ENCODE results near the gene PLSCR2.
"Not testable (repeated sequence)": the region's sequence is repeated elsewhere in the genome, so short reads cannot be mapped to it uniquely, and the experiment has no call there.

PLSCR2 gene

DNA sequence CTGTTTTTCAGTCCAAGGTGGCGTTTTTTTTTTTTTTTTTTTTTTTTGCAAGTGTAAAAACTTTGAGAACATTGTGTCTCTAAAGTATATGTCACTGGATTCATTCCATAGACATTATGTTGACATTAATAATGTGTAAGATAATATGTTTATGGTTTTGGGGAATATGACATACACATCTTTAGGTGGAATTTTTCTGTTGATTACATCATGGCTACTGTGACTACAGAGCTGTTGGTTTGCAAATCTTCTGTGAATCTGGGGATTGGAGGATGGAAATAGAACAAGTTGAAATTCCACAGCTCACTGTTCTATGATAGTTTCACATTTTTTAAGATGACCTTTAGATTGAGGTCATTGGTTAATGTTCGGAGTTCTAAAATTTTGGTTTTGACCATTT, 24.4 kb upstream of the PLSCR2 start:
- DNase-seq, result no peak
- in situ Hi-C loops (cut with MboI; ENCODE audit: low pct_unique_long_range_greater_than_20kb, low sequenced_read_pairs), result no loop called here

DNA sequence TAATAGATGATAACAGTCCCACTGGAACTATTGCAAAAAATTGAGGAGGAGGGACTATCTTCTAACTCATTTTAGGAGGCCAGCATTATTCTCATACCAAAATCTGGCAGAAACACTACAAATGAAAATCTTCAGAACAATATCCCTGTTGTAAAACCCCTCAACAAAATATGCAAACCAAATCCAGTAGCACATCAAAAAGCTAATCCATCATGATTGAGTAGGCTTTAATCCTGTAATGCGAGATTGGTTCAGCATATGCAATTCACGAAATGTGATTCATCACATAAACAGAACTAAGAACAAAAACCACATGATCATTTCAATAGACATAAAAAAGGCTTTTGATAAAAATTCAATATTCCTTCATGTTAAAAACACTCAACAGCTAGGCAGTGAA, 23.9 kb upstream of the PLSCR2 start:
- in situ Hi-C loops (cut with MboI; ENCODE audit: low pct_unique_long_range_greater_than_20kb, low sequenced_read_pairs), result no loop called here
- DNase-seq, result no peak

DNA sequence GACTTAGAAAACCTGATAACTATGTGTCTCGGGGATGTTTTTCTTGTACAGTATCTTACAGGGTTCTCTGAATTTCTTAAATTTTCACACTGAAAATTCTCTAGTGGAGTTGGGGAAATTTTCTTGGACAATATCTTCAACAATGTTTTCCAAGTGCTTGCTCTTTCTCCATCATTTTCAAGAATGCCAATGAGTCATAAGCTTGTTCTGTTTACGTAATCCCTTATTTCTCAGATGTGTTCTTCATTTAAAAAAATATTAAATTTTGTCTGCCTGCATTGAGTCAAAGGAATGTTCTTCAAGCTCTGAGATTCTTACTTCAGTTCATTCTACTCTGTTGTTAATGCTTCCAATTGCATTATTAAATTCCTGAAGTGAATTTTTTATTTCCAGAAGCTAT, 21.9 kb upstream of the PLSCR2 start:
- no peak for DNase-seq

DNA sequence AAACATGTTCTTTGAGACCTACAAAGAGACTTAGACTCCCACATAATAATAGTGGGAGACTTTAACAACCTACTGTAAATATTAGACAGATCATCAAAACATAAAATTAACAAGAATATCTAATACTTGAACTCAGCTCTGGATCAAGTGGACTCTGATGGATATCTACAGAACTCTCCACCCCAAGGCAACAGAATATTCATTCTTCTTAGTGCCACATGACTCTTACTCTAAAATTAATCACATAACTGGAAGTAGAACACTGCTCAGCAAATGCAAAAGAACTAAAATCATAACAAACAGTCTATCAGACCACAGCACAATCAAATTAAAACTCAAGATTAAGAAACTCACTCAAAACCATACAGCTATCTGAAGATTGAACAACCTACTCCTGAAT, 15.9 kb upstream of the PLSCR2 start:
- in situ Hi-C loops (cut with MboI; ENCODE audit: low pct_unique_long_range_greater_than_20kb, low sequenced_read_pairs), result no loop called here
- no peak for DNase-seq

More for the DNA sequence above, 21.9 kb upstream of the PLSCR2 start:
- in situ Hi-C loops (cut with MboI; ENCODE audit: low pct_unique_long_range_greater_than_20kb, low sequenced_read_pairs), result no loop called here

DNA sequence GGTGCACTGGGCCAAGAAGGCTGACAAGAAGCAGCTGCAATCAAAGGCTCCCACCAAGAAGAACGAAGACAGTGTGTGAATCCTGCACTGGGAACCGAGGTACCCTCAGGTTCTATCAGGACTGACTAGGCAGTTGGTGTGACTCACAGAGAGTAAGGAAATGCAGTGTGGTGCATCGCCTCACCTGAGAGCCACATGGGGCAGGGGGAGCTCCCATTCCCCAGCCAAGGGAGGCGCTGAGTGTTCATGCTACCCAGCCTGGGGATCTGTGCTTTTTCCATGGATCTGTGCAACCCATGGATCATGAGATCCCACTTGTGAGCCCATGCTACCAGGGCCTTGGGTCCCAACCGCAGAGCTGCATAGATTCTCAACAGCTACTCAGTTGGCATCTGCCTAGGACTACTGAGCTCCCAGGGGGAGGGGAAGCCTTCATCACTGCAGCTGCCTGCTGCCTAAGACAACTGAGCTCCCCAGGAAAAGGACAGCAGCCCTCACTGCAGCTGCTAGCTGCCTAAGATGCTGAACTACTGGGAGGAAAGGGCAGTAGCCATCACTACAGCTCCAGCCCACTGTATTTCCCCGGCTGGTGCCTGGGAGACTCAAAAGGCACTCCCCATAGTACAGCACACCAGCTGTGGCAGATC, 6.9 kb upstream of the PLSCR2 start:
- in situ Hi-C loops (cut with MboI; ENCODE audit: low pct_unique_long_range_greater_than_20kb, low sequenced_read_pairs), result no loop called here
- no peak for DNase-seq

DNA sequence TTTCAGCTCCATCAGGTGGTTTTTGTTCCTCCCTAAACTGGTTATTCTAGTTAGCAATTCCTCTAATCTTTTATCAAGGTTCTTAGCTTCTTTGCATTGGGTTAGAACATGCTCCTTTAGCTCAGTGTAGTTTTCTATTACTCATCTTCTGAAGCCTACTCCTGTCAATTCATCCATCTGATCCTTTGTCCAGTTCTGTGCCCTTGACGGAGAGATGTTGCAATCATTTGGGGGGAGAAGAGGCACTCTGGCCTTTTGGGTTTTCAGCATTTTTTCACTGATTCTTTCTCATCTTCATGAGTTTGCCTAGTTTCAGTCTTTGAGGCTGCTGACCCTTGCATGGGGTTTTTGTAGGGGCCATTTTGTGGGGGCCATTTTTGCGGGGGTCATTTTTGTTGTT, 5.6 kb upstream of the PLSCR2 start:
- in situ Hi-C loops (cut with MboI; ENCODE audit: low pct_unique_long_range_greater_than_20kb, low sequenced_read_pairs); DNase-seq: not testable (repeated sequence)

DNA sequence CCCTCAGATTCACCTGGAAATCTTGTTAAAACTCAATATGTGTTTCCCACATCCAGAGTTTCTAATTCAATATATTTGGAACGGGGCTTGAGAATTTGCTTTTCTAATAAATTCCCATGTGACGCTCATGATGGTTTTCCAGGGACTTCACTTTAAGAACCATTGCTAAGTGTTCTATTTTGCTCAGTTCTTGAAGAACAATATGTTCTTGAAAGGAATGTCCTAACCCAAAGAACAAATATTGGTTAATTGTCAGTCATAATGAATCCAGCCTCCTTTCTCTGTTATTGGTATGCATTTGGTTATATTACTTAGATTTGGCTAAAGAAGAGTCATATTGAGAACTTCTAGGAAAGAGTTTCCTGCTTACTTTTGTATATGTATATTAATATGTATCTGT, 4.4 kb upstream of the PLSCR2 start:
- in situ Hi-C loops (cut with MboI; ENCODE audit: low pct_unique_long_range_greater_than_20kb, low sequenced_read_pairs), result no loop called here
- DNase-seq, result no peak

DNA sequence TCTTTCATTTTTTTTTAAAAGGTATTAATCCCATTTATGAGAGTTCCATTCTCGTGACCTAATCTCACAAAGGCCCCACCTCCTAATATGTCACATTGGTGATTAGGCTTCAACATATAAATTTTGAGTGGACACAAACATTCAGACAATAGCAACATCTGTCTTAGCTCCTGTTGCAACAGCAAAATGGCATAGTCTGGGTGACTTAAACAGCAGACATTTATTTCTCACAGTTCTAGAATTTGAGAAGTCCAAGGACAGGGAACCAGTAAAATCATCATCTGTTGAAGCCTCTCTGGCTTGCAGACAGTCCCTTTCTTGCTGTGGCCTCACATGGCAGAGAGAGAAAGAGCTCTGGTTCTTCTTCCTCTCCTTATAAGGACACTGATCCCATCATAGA, 3.2 kb upstream of the PLSCR2 start:
- in situ Hi-C loops (cut with MboI; ENCODE audit: low pct_unique_long_range_greater_than_20kb, low sequenced_read_pairs), result no loop called here
- no peak for DNase-seq

DNA sequence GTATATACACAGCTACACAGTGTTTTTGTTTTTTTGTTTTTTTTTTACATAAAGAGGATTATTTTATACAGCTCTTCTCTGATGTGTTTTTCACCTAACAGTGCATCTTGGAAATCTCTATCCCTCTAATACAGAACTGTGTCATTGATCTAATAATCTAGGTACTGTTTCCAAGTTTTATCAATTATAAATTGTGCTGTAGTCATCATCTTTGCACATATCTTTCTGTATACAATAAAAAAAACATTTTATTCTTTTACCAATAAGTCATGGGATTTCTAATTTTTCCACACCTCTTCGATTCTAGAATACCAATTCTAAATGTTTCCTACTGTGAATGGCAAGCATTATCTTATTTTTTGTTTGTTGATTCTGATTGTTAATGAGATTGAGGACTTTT, 1.7 kb upstream of the PLSCR2 start:
- no peak for DNase-seq
- in situ Hi-C loops (cut with MboI; ENCODE audit: low pct_unique_long_range_greater_than_20kb, low sequenced_read_pairs), result no loop called here

DNA sequence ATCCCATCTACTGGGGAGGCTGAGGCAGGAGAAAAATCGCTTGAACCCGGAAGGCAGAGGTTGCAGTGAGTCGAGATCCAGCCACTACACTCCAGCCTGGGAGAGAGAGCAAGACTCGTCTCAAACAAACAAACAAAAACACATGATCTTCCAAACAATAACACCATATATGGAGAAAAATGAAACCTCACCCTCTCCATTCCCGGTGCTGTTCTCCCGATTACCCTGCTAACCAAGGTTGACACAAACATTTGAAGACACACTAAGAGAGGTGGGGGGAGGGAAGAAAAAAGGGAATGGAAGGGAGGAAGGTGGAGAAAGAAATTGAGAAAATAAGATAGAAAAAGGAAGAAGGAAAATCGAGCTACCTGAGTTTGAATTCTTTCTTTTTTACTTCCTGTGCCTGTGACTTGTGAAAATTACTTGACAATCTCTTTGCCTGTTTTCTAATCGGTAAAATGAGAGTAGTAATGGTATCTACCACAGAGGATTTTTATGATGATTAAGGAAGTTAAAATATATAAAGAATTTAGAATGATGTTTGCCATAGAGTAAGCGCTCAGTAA, 1.1 kb upstream of the PLSCR2 start:
- in situ Hi-C loops (cut with MboI; ENCODE audit: low pct_unique_long_range_greater_than_20kb, low sequenced_read_pairs), result no loop called here
- no peak for DNase-seq

DNA sequence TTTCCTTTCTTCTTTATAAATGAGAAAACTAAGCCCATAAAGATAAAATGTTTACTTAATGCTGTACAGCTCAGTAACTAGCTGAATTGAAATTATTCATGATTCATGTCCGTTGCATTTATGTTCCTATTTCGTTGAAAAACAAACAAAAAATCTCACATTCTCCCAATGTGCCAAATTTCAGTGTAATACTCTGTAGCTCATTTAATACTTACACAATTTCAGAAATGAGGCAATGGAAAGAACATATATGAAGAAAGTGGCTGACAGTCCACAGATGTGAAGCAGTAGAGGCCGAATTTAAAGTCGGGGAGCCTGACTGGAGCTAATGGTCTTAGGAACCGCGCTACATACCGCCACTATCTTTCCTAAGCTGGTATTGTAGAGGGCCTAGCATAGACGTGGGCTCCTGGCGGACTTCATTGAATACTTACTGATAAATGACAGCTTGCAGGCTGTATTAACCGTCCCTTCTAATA, 651 bp downstream of the PLSCR2 start:
- DNase-seq, result no peak
- in situ Hi-C loops (cut with MboI; ENCODE audit: low pct_unique_long_range_greater_than_20kb, low sequenced_read_pairs), result no loop called here

DNA sequence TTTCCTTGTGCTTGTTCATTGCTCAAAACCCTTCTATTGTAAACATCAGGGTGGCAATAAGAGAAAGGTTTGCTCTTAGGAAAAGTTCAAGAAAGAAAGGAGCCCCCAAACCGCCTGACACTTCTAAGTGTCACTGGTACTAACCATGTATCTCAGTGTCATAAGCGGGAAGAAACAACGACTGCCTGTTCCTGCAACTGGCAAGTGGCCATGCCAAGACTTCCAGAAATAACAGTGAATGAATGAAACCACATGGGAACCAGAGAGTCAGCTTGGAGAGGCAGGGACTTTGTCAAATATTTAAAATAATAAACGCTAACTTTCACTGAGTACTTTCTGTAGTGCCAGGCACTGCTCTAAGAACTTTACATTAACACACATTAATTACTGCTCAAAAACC, 1.1 kb downstream of the PLSCR2 start:
- DNase-seq, result no peak
- in situ Hi-C loops (cut with MboI; ENCODE audit: low pct_unique_long_range_greater_than_20kb, low sequenced_read_pairs), result no loop called here

DNA sequence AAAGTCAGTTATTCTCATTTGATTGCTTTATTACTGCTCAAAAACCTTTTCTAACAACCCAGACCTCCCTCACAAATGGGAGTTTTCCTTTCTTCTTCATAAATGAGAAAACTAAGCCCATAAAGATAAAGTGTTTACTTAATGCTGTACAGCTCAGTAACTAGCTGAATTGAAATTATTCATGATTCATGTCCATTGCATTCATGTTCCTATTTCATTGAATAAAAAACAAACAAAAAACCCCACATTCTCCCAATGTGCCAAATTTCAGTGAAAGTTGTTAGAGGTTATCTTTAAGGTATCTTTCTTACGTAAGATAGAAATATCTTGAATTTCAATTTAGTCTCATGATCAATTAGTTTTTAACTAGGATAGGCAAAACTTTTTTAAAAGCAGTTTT, 2.8 kb downstream of the PLSCR2 start:
- DNase-seq, result no peak
- in situ Hi-C loops (cut with MboI; ENCODE audit: low pct_unique_long_range_greater_than_20kb, low sequenced_read_pairs), result no loop called here

DNA sequence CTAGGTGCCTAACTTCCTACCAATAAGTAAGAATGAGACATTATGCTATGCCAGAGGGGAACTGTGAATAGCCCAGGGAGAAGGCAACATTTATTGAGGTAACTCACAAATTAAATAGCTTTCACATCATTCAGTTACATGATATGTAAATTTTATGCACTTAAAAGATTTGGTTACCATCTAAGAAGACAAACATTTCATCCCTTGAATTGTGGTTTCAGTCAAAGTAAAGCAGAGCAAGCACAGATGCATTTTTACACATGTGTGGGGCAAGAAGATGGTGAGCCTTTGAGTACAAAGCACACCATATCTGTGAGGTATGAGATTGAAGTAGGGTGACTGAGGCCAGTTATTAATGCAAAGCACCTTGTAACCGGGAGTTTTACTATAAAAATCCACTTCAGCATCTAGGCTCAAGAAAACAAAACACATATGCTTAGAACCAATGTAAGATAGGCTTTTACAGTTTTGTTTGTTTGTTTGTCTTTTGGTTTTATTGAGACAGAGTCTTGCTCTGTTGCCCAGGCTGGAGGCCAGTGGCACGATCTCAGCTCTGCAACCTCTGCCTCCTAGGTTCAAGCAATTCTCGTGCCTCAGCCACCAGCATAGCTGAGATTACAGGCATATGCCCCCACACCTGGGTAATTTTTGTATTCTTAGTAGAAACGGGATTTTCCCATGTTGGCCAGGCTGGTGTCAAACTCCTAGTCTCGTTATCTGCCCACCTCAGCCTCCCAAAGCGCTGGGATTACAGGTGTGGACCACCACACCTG, 3.5 kb downstream of the PLSCR2 start:
- in situ Hi-C loops (cut with MboI; ENCODE audit: low pct_unique_long_range_greater_than_20kb, low sequenced_read_pairs), result no loop called here
- DNase-seq, result no peak

DNA sequence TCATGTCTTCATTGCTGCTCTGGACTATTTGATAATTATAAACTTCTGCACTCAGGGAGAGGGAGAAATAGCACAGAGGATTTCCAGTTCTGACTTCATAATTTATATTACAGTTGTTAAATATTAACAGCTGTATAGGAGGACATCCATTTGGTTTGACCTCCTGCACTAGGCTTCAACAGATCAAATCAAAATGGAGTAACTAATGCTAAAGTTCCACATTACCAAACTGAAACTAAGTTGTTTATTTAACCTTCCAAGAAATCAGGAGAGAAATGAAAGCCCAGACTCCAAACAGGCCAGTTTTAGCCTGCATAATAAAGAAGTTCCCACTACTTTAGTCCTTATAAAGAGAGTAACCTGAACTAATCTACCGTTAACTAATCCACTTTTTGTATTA, 4.6 kb downstream of the PLSCR2 start:
- DNase-seq, result no peak
- in situ Hi-C loops (cut with MboI; ENCODE audit: low pct_unique_long_range_greater_than_20kb, low sequenced_read_pairs), result no loop called here

DNA sequence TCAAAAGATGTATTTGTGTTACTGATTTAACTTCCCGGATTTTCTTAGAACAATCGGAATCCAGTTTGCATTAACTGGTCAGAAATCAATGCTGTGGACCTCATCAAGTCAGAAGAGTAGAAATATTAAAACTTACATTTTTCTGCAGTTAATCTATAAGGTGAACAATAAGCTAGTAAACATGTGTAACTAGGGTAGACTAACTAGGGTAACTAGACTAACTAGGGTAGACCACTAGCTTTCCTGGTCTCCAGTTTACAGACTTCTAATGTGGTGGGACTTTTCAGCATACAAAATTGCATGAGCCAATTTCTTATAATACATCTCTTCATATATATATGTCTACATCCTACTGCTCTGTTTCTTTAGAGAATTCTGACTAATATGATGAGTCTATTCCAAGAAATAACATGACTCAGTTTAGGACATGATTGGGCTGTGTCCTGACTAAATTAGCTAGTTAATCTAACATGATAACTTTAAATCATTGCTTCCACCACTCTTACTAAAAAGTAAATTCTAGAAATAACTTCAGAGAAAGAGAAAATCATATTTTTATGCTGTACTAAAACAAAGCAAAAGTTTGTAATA, 5.3 kb downstream of the PLSCR2 start:
- in situ Hi-C loops (cut with MboI; ENCODE audit: low pct_unique_long_range_greater_than_20kb, low sequenced_read_pairs), result no loop called here
- DNase-seq, result no peak

DNA sequence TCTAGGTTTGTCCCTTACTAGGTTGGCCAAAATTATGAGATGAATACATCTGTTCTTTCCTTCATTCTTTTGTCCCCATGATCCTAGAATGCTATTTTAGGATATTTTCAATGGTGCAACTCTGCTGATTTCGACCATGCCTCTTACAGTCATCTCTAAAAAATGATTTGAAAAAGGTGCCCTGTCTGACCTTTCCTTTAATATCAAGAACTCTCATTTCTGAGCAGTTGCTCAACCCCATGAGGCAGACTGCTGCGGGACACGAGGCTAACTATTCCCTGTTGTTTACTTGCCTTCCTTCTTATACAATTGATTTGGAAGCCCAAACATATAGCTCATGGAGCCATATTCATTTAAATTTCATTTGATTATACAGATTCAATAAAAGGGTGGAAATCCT, 14.6 kb downstream of the PLSCR2 start:
- in situ Hi-C loops (cut with MboI; ENCODE audit: low pct_unique_long_range_greater_than_20kb, low sequenced_read_pairs), result no loop called here
- DNase-seq, result no peak

DNA sequence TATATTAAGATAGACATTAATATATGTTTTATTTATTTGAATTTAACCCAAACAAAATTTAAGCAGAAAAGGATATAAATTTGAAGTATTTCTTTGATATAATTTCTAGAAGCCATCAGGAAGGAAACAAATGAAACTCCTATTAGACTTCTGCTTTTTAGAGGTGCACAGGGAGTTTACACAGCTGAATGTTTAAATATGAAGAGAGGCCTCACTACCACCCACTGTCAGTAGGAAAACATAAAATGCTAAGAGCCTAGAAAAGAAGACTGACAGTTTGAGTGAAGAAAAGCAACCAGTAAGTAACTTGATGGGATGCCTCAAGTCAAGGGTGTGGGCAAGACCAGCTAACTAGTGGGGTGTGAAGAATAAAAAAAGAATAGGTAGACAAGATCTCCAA, 19.7 kb downstream of the PLSCR2 start:
- in situ Hi-C loops (cut with MboI; ENCODE audit: low pct_unique_long_range_greater_than_20kb, low sequenced_read_pairs), result no loop called here
- peak; percentile 12 for DNase-seq

DNA sequence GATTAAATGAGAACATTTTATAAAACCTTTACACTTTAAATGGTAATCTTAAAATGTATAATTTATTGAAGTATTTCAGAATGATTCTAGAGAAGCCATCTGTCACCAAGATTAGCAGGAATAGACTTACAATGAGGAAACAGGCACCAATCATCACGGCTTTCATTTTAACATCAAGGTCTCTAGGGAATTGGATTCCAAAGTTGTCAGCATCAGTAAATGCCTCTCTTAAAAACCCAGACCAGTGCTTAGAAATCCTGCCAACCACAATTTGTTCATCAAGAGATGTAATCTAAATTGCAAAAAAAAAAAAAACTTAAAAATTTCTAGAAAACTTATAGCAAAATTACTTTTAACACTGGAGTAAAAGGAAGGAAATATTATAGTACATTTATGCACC, 20.3 kb downstream of the PLSCR2 start:
- DNase-seq, result no peak
- in situ Hi-C loops (cut with MboI; ENCODE audit: low pct_unique_long_range_greater_than_20kb, low sequenced_read_pairs), result no loop called here

DNA sequence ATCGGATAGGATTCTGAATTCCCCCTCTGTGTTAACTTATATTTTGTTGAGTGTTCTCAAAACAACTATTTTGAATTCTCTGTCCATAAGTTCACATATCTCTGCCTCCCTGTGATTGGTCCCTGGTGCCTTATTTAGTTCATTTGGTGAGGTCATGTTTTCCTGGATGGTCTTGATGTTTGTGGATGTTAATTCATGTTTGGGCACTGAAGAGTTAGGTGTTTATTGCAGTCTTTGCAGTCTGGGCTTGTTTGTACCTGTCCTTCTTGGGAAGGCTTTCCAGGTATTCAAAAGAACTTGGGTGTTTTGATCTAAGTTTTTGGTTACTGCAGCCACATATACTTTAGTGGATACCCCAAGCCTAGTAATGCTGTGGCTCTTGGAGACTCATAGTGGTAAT, 23.3 kb downstream of the PLSCR2 start:
- DNase-seq, result no peak
- in situ Hi-C loops (cut with MboI; ENCODE audit: low pct_unique_long_range_greater_than_20kb, low sequenced_read_pairs), result no loop called here

Data from KBM-7 (cell line).